HEK293 (cell line): Measurements from ENCODE around the gene SUPT3H.

Source experiments
- CTCF ChIP-seq: fragments of 450-650 bp; formaldehyde crosslinking; IDR thresholded peaks from 2 replicates; pipeline ENCODE4 v1.5.1; 2016; ENCODE audit warnings: missing biosample characterization, missing genetic modification characterization
- PATZ1 ChIP-seq: fragments of 450-650 bp; formaldehyde crosslinking; IDR thresholded peaks from 2 replicates; pipeline ENCODE4 v1.5.1; 2016; ENCODE audit warnings: missing biosample characterization, missing genetic modification characterization
- ZBTB21 ChIP-seq: fragments of 450-650 bp; formaldehyde crosslinking; IDR thresholded peaks from 2 replicates; pipeline ENCODE4 v1.5.1; 2017; ENCODE audit warnings: missing biosample characterization, missing genetic modification characterization
- ZIC2 ChIP-seq: fragments of 450-650 bp; formaldehyde crosslinking; IDR thresholded peaks from 2 replicates; pipeline ENCODE4 v1.5.1; 2016; ENCODE audit warnings: missing biosample characterization, missing genetic modification characterization
- ZNF24 ChIP-seq: fragments of 450-650 bp; formaldehyde crosslinking; IDR thresholded peaks from 2 replicates; pipeline ENCODE4 v1.5.1; 2016; ENCODE audit warnings: missing biosample characterization, missing genetic modification characterization
- ZNF350 ChIP-seq: fragments of 450-650 bp; formaldehyde crosslinking; IDR thresholded peaks from 2 replicates; pipeline ENCODE4 v1.5.0; 2017; ENCODE audit warnings: missing biosample characterization, mild to moderate bottlenecking, missing genetic modification characterization
- ZNF449 ChIP-seq: fragments of 450-650 bp; formaldehyde crosslinking; IDR thresholded peaks from 2 replicates; pipeline ENCODE4 v1.5.1; 2017; ENCODE audit warnings: missing biosample characterization, mild to moderate bottlenecking, missing genetic modification characterization, moderate library complexity
- ZNF561 ChIP-seq: fragments of 450-650 bp; IDR thresholded peaks from 2 replicates; pipeline ENCODE4 v1.5.1; 2018; ENCODE audit warnings: missing biosample characterization, missing genetic modification characterization, borderline replicate concordance
- ZNF692 ChIP-seq: fragments of 450-650 bp; formaldehyde crosslinking; IDR thresholded peaks from 2 replicates; pipeline ENCODE4 v1.5.1; 2016; ENCODE audit warnings: missing biosample characterization, missing genetic modification characterization
- ZNF830 ChIP-seq: fragments of 450-650 bp; IDR thresholded peaks from 2 replicates; pipeline ENCODE4 v1.5.0; 2018; ENCODE audit warnings: missing biosample characterization, missing genetic modification characterization, low read depth, mild to moderate bottlenecking, moderate library complexity
- ZSCAN30 ChIP-seq: fragments of 450-650 bp; IDR thresholded peaks from 2 replicates; pipeline ENCODE4 v1.5.1; 2018; ENCODE audit warnings: missing biosample characterization, mild to moderate bottlenecking, missing genetic modification characterization, moderate library complexity

- TF ChIP-seq CTCF (tag by site-specific recombination): peak; percentile 67
- TF ChIP-seq ZNF561 (tag by site-specific recombination): no peak; the same call in 1 of the 2 replicates
- no peak; the same call in none of the 2 replicates for TF ChIP-seq PATZ1
- TF ChIP-seq ZBTB21 (tag by site-specific recombination): no peak
- no peak for TF ChIP-seq ZNF830 (tag by site-specific recombination)
- TF ChIP-seq ZNF692: no peak
- peak; percentile 45; the same call in 1 of the 2 replicates for TF ChIP-seq ZNF449
- peak; percentile 59; the same call in 1 of the 2 replicates for TF ChIP-seq ZIC2 (tag by site-specific recombination)
- TF ChIP-seq ZSCAN30: peak; percentile 7; the same call in 1 of the 2 replicates
- TF ChIP-seq ZNF24 (tag by site-specific recombination): no peak
- TF ChIP-seq ZNF350 (tag by site-specific recombination): no peak
Measured at GRCh38 chr6:45421709-45422502, 44.2 kb upstream of the SUPT3H start.
